HG02763 (cell line): ENCODE measurements around the gene NRROS.

Experiments used
- ATAC-seq: cut with Tn5 transposase; IDR thresholded peaks from one replicate; pipeline ENCODE4 v1.9.1; 2021; ENCODE audit warnings: mild to moderate bottlenecking, moderate library complexity; ENCODE audit not compliant: unreplicated experiment

Gene NRROS

DNA sequence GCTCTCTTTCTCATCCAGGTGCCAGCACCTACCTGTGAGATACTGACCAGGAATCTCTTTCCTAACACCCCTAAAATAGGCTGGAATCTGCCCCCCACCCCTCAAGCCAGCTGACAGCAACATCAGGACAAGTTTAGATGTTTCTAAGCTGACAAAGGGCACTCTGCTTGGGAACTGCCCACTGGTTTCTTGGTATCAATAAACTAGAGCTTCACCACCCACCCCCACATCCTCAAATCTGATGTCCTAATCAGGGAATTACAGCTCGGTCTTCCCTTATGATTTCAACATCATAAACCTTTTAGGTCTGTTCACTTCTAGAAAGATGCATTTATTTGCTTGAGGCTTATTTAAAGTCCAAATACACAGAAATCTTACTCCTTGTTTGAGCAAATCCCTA lies 37.9 kb downstream of the NRROS start:
- ATAC-seq: no peak

DNA sequence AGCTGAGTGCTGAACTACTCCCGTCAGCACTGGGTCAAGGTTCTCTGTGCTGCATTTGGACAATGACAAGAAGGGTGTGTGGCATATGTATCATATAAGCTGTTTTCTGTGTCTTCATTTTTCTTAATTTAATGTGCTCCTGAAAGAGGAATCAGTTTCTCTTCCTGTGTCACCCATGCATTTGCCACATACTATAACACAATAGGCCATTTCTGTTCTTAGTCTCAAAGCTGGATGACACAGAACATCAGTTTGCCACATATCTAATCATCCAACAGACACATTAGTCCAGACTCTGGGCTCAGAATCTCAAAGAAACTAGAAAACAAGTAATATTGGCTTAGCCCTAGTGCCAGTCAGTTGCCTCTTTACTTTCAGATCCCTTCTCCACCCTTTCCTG lies 38.4 kb downstream of the NRROS start:
- no peak for ATAC-seq

DNA sequence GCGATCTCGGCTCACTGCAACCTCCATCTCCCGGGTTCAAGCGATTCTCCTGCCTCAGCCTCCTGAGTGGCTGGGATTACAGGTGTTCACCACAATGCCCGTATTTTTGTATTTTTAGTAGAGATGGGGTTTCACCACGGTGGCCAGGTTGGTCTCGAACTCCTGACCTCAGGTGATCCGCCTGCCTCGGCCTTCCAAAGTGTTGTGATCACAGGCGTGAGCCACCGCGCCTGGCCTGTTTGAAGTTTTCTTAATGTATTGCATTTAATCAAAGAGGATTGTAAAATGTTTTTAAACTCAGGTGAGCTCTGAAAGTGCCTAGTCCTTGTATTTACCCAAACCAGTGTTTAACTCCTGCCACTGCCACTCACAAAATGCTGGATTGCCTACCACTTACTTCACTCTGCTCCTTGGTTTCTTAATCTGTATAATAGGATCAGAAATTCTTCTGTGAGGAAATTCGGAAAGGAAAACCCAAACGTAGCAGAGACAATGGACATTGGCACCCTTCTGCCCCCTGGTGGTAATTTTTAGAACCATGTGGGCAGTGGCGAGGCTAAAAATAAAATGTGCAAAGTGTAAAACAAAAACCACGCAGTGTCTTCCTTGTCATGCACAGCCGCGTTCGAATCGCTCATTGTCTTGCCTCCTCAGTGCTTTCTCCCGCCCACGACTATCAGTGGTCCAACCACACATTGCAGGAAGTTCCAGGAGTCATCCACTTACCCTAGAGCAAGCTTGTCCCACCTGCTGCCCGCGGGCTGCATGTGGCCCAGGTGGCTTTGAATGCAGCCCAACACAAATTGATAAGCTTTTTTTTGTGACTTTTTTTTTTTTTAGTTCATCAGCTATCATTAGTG lies 45.3 kb downstream of the NRROS start:
- peak; percentile 88 for ATAC-seq

DNA sequence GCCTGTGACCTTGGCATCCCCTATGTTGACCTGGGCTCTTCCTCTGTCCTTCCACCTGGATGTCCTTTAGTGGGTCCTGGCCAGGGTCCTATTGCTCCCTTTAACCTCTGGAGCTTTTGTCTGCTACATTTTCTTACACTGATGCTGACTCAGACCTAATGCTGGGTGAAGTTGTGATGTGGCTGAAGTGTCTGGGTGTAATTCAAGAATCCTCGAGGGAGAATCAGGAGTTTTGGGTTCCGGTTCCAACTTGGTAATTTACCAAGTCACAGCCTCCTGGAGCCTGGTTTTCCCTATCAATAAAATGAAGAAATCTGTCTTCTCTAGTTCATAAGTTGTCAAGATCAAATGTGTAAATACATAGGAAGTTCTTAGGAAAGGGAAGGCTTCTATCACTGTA lies 46.9 kb downstream of the NRROS start:
- ATAC-seq: no peak

DNA sequence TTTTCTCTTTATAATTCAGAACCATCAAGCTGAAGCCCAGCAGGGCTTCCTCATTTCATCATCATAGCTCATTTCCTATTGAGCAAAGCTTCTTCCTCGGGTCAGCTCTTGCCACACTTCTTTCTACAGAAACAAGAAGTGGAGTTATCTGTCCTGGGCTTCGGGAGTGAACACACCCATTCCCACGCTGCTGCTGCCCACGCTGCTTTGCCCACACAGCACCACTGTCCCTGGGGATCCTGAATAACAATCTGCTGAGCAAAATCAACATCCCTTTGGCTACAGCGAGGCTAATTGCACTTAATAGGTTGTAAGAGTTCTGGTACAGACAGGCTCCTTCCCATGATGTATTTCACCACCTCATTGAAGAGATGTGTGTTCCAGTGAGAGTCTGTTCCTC lies 48.9 kb downstream of the NRROS start:
- ATAC-seq: no peak

DNA sequence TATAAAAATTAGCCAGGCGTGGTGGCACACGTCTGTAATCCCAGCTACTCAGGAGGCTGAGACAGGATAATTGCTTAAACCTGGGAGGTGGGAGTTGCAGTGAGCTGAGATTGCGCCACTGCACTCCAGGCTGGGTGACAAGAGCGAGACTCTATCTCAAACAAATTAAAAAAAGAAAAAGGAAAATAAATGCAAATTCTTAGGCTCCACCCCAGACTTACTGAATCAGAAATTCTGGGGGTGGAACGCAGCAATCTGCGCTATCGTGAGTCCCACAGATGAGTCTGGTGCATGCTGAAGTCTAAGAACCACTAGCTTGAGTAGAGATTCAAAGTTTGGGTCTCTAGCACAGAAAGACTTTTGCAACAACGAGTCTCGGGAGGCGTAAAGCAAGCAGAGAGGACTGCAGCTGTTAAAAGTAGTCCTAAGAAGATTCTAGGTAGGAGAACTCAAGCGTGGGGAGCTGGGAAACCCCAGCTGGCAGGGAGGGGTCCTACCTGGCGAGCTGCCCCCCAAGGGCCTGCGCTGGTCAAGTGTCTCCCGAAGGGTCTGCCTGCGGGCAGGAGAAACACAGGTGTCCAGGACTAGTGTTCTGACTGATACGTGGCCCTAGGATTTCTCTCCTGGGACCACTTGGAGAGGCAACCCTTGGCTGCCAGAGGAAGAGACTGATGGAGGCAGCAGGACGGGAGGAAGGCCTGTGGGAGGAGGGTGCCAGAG lies 50.6 kb downstream of the NRROS start:
- no peak for ATAC-seq

DNA sequence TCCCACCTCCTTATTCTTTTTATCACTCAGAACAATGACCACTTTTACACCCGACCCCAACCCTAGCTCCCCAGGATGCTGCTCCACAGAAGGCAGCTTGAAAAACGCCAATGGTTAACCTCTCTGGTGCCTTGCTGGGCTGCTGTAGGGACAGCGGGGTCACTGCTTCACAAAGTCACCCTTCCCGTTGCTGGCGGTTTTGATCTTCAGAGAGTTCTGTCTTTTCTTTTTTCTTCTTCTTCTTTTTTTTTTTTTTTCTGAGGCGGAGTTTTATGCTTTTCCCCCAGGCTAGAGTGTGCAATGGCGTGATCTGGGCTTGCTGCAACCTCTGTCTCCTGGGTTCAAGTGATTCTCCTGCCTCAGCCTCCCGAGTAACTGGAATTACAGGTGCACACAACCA lies 51.9 kb downstream of the NRROS start:
- ATAC-seq: no peak

DNA sequence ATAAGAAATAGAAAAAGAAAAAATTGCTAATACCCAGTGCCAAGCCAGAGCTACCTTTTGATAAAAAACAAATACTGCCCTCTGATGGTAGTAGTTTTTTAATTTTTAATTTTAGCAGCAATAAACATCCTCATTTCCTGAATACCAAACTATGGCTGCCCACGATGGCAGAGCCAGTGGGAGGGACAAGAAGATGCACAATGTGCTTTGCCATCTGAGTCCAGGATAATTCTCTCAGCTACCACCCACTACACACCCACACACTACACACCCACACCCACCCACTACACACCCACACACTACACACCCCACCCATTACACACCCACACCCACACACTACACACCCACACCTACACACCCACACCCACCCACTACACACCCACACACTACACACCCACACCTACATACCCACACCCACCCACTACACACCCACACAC lies 54.7 kb downstream of the NRROS start:
- no peak for ATAC-seq

DNA sequence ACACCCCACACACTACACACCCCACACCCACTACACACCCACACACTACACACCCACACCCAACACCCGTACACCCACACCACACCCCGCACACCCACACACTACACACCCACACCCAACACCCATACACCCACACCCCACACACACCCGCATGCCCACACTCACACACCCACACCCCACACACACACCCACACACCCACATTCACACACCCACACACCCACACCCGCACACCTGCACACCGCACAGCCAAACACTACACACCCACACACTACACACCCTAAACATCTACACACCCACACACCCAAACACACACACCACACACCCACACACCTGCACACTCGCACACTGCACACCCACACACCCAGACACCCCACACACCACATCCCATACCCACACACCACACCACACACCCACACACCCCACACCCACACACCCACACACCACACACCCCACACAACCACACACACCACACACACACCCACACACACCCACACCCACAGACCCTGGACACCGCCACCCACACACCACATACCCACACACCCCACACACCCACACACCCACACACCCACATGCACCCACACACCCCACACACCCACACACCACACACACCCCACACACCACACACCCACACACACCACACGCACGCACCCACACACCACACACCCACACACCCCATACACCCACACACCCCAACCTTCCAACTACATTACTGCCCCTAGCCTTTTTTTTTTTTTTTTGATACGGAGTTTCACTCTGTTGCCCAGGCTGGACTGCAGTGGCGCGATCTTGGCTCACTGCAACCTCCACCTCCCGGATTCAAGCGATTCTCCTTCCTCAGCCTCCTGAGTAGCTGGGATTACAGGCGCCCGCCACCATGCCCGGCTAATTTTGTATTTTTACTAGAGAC lies 55.7 kb downstream of the NRROS start:
- no peak for ATAC-seq

DNA sequence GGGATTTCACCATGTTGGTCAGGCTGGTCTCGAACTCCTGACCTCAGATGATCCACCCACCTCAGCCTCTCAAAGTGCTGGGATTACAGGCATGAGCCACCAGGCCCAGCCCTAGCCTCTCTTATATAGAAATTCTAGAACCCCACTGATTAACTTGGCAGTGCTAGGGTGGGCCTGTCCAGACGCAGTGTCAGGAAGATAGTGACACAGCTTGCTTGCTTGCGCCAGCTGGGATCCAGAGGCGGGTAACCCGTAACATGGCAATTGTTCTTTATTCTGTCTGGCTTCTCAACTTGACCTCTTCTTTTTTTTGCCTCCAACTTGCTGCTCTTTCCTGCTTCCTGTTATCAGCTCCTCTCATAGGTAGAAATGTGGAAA lies 56.3 kb downstream of the NRROS start:
- ATAC-seq: no peak

DNA sequence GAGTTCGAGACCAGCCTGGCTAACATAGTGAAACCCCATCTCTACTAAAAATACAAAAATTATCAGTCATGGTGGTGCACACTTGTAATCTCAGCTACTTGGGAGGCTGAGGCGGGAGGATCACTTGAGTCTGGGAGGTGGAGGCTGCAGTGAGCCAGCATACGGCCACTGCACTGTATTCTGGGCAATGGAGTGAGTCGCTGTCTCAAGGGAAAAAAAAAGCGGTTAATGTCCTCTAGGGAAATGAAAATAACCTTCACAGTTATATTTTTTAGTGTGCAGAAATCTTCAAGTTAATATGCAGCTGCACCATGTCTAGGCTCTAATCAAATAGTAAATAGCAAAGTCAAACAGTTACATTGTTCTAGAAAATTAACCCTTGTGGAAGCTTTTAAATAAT lies 57.8 kb downstream of the NRROS start:
- ATAC-seq: no peak

DNA sequence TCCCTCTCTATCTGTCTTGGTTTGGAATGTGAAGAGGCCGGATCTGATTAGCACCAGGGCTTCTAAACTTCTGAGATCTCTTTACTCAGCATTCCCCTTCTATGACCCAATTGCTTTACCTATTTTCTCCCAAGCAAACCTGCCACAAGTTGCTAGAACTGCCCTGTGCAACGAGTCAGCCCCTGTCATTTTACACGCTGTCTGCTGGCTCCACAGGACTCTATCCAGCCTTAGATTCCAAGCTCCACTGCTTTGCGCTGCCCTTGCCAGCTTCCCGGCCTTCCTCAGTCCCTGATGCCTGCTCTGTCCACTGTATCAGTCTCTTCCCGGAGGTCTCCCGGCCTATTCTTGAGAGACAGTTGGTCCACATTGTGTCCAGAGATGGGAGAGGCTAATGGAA lies 60.3 kb downstream of the NRROS start:
- no peak for ATAC-seq

DNA sequence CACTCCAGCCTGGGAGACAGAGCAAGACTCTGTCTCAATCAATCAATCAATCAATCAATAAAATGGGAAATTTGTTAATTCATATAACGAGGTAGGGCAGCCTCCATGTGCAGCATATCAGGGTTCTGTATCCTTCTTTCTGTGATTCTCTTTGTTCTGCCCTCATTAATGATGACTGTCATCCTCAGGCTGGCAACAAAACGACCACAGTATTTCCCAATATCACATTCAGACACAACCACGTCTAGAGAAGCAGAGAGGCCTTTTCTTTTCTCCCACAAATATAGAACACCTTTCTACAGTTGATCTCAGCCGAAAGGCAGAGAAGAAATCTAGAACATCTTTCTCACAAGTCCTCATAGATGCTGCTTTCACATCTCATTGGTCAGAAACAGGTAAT lies 61.3 kb downstream of the NRROS start:
- ATAC-seq: no peak

DNA sequence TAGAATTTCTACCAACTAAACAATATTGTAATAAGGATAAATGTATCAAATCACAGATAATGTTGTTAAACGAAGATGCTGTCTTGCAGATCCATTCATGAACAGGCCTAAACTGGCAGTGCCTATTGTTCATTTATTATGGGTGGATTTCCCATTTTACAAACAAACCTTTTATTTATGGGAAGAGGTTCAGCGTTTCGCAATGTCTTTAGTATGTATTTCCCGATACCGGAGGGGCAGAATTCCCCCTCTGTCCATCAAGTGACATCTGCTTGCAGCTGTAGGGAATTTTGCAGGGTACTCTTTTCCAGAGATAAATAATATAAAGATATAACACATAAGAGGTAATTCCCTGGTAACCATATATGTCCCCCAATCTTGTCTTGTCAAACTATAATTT lies 66.8 kb downstream of the NRROS start:
- no peak for ATAC-seq

DNA sequence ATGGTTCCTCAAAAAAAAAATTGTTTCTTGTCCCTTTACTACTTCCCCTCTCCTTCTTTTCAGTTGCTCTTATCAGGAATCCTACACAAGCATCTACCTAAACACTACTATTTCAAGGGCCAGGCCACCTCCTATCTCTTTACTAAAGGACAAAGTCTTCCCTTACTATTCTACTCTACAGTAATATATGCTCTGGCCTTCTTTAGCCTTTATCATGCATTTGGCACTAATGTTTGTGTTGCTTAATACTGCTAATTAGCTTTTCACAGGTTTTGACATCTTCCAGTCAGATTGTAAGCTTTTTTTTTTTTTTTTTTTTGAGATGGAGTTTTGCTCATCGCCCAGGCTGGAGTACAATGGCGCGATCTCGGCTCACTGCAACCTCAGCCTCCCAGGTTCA lies 67.2 kb downstream of the NRROS start:
- ATAC-seq: no peak

DNA sequence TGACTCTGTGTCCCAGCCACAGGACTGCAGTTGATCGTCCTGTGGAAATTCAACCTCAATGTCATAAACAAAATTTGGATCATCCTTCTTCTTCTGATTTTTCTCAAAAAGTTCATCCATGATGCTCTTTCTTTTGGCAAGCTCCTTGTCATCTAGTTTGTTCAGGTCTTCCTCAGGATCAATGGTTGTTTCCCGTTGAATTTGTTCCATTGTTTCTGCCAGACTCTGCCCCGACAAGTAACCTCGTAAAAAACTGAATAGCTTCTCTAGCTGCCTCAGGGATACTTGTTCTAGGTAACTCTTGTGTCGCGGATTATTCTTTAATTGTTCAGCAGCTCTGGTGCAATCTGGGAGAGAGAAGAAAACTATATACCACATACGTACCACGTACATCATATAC lies 68.1 kb downstream of the NRROS start:
- no peak for ATAC-seq

DNA sequence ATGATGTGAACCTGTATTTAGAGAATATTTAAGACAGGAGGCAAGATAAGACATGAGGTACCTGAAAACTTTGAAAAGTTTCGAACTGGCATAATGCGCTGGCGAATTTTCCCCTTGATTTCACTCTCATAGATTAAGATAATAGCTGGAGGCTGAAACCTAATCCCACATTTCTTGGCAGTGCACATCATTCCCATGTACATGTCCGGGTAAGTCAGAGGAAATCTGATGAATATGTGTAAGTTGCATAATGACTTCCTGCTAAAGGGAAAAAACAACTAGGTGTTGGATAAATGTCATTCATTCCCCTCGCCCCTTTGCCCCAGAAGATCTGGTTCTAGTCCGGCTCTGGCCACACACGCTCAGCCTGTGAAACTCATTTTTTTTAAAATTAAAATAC lies 69.0 kb downstream of the NRROS start:
- no peak for ATAC-seq
